GM19043 (cell line): Measurements from ENCODE around the gene IQCM.

Source experiments
- ATAC-seq: cut with Tn5 transposase; IDR thresholded peaks from one replicate; pipeline ENCODE4 v1.9.1; 2021; ENCODE audit warnings: low read depth; ENCODE audit not compliant: unreplicated experiment

IQCM gene

DNA sequence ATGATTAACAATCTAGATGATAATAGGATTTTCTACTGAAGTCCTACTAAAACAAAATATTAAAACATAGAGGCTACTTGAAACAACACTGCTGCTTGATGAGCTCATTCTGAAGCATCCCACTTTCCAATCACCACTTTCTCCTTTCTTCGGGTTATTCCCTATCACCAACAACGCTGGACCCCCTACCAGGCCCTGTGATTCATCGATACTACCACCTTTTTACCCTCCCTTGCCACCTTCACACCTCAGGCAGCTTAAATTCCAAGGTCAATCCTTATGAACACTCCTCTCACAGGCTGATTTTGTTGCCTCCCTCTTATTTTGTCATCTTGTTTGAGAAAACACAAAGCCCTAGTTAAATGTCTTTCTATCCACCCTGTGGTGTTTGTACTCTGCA, 102.6 kb downstream of the IQCM start:
- ATAC-seq, result no peak

DNA sequence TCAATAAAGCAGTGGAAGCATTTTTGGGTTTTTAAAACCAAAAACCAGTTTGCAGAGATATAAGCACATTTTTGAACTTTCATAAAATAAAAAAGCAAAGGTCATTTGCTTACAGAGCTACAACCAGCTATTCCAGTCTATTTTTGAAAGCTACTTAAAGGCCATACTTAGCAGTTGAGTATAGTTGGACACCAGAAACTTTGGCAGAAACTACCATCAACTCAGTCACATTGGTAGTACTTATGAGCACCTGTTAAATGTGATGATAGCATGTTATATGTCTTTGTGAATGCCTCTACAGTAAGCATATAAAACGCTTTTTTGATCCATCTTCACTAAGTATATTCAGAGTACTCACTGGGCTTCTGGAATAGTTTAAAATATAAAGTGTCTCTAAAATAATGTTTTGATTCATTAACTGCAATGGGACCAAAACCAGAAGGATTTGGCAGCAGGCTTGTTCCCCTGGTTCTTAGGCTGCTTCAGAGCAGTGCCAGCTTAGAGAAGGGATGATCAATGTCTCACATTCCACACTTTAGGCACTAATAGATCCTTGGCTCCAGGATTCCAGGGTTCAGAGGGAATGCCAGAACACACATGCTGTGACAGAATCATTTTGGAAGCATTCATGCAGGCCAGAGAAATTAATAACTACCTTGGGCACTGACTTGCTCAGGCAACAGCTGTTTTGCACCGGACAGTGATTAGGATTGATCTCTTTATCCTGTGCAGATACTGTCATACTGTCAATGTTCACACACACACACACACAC, 103.9 kb downstream of the IQCM start:
- no peak for ATAC-seq

DNA sequence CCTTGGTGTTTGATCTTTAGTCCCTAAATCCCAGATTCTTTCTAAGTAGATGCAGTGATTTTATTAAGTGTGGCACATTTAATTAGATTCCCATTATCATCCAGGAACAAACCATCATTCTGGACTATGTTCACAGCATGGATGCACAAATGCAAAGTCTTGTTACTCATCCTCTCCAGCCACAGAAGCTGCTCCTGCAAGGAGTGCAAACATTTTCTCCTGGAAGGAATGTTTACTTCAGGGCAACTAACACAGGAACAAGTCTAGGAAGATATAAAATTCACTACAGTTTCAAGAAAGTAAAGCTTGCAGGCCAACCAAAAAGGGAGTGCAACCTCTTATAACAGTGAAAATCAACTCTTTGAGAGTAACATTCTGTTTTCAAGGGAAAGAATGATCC, 106.0 kb downstream of the IQCM start:
- no peak for ATAC-seq

DNA sequence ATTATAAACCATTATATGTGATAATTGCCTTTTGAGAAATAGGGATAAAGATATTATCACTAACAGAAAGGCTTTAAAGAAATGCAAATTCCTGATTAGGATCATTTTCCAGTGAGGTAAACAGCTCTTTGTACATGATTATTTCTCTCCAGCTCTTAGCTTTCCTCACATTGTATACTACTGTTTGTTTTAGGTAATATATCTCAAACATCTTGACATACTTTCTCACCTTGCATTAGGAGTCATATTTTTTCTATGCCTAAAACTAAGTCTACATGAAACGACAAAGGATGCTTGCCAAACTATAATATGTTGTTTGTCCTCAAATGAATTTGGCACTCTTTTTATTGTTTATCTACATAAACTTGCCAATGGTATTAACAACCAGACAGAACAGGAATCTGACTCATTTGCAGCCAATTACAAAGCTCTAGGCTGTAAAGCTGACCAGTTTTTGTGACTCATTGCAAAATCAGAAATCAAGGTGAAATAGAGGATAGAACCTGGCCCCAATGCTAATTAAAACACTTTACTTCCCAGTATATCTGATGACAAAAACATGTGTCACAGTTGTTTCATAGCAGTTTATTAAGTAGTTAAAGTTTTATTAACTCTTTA, 107.0 kb downstream of the IQCM start:
- no peak for ATAC-seq

DNA sequence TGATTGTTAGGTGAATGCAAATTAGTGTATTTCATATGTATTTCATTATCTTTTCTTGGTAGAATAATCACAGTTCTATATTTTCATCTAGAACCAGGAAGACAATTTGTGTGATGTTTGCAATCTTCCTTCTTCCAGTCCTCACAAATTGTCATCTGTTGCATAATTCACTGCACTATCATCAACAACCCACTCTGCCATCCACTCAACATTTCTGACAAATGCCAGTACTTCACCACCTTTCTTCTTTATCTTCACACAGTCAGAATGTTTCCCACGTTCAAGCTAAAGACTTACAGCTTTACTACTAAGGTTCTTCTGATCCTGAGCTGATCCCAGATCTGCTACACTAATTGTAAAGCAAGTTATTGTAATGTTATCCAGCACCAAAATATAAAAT, 107.8 kb downstream of the IQCM start:
- ATAC-seq, result no peak

DNA sequence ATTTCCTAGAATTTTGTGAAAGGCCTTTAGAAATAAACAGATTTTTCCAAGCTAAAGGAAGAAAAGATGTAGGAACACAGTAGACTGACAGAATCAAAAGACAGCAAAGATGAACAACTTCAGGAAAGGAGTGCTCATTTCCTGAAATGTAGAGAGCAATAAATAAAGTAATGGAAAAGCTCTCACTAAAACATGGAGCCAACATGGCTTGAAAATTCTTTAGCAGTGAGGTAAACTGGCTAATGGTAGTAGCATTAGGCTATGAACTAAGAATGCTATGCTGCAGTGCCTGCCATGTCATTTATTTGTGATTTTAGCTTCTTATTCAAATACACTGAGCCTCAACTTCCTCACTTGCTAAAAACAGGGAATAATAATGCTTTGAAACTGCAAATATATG, 108.7 kb downstream of the IQCM start:
- ATAC-seq, result no peak

DNA sequence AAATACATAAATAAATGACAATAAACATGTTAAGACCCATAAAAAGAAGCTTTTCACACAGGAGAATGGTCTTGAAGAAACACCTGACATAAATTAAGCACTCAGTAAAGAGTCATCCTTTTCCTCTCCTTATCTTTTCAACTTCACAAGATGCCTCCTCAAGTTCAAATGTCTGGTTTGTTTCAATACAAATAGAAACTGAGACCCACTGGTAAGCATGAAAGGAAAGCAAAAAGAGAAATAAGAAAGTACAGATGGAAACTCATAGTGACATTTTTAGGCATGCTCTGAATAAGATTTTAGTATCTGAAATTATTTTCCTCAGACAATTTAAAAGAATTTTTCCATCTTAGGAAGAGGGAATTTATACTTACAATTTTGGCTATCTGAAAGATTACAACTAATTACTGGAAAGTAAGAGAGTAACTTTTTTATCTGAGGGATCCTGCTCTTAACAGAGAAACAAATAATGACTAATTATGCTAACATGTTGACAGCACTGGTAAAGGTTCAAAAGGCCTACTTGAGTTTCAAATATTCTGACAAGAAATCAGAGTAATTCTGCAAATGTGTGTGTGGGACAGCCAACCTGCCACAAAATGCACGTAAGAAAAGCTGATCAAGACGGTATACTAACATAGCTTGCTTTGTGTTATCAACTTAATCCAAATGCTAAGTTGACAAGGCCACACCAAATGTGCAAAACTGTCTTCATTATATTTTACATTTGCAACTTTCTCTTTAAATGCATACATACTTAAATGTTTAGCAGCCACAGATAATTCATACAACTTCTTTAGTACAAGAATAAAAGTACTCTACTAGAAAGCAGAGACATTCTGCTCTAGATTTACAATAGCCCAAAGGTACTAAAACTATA, 113.0 kb downstream of the IQCM start:
- ATAC-seq, result no peak

DNA sequence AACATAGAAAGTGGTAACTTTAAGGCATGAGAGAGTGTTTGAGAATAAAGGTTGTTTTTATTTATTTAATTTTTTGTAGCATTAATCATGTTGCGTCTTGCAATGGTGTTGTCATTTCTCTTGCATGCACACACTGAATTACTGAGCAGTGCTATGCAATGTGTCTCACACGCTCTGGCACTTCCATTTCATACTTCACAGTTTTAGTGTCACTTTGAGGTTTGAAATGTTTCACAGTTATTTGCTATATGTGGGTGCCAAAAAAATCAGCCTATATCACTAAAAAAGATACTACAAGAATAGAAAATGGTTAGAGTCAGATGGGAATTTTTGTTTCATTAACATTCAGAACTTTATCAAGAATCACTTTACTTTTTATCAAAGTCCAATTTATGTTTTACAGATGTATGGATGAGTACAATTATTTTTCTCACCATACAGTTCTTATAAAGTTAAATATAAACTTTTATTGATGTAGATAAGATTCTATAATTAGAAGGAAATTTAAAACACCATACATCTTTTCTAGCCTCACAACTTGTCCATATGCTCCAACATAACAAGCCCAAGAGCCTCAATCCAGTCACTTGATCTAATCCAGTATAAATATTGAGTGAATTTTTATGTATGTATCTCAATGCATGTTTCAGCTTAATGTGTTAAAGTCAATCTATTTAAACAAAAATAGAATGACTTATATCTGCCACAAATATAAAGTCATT, 114.0 kb downstream of the IQCM start:
- no peak for ATAC-seq

DNA sequence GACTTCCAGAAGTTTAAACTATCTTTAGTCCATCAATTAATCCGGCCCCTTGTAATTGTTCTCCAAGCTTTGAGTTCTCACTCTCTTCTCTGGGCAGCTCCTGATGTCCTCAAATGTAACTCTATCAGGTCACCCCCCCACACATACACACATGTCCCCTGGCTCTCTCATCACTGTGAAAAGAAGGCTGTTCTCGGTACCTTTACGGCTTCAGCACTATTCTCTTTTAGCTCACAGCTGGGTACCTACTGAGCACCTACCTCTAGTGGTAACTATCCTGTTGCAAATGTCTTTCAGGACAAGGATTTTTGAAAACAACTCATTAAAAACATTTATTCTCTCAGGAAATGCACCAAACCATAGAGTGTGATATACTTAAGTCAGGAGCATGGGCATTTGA, 115.4 kb downstream of the IQCM start:
- no peak for ATAC-seq

DNA sequence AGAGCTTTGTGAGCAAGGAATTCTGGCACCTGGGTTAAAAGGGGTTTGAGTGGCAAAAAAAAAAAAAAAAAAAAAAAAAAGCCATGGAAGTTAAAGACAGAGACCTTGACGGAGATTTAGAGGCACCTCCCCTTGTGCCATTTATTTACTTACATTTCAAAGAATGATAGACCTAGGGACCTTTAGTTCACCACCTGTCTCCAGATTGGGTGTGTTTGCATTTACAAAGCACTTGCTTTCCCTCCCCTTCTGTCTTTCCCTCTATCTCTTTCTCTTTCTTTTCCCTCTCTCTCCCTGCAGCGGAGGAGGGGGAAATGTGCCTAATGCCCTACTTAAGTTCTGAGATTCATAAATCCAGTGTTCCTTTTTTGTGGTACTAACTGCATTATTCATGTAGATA, 116.0 kb downstream of the IQCM start:
- ATAC-seq, result no peak

DNA sequence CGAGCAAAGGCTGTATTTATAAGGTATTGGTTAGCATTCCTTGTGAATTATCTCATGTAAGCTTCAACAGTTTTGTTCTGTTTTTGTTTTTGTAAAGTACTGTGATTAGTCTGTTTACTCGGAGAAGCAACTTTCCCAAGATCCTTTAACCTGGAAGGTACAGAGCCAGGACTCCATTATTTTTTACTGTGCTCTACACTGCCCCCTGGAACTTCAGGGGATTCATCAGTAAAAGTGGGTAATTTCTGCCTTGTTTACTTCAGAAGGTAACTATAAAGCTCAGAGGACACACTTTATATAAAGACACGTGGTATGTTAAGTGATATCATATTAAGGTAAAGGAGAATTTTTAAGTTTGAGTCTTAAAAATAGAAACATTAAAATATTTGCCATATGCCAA, 124.9 kb downstream of the IQCM start:
- ATAC-seq, result no peak

DNA sequence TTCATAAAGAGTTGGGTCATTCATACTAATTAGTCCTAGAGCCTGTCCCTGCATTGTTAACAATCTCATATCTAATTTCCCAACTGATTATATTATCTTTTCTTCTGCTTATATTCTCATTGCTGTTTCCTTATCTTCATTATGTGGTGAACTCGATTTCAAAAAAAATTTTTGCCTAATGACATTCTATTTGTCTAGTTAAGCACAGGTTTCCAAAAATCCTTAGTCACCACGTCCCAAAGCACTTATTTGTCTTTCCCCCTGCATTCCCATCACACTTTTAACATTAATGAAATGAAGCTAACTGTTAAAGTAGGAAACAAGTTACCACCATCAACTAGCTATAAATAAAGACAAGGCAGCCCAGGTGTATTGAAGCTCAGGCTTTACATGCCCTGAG, 131.1 kb downstream of the IQCM start:
- no peak for ATAC-seq

DNA sequence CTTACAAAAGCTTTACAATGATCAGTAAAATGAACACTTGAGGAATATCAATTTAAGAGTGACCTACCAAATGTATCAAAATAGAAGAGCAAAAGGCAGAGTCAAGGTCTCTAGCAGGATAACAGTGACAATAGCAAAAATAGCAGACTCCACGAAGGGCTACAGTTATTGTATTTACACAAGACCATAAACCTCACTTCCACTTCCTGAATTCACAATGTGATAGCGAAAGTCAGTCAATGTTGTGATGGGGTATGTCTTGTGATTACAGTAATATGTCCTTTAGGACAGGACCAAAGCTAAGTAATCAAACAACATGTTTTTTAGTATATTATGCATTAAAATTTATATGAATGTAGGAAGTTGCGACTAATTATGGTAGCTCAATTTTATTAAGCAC, 139.6 kb downstream of the IQCM start:
- ATAC-seq, result peak; percentile 94

DNA sequence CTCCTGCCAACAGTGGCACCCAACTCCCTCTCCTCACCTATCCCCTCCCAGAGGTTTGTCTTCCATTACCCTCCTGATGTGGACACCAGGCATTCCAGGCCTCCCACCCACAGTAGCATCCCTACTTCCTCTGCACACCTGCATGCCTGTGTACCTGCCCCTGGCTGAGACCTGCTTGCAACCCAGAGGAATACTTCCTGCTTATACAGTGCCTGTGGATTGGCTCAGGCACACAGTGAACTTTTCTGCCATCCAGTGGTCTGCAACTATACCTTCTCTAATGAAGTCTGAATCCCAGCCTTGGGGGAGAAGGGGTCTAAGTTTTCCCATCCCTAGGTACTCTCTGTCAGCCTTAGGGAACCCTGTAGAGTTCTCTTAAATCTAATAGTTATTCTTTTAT, 169.9 kb downstream of the IQCM start:
- no peak for ATAC-seq

DNA sequence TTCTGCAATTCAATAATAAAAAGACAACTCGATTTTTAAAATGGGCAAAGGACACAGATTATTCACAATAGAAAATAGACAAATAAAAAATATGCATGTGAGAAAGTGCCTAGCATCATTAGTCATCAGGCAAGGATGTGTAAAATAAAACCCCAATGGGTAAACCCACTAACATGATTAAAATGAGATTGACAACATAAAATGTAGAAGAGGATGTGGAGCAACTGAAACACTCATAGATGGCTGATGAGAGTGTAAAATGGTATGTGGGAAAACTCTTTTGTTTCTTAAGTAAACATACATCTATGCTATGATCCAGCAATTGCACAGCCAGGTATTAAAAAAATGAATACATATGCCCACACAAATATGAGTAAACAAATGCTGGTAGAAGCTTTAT, 177.6 kb downstream of the IQCM start:
- no peak for ATAC-seq

DNA sequence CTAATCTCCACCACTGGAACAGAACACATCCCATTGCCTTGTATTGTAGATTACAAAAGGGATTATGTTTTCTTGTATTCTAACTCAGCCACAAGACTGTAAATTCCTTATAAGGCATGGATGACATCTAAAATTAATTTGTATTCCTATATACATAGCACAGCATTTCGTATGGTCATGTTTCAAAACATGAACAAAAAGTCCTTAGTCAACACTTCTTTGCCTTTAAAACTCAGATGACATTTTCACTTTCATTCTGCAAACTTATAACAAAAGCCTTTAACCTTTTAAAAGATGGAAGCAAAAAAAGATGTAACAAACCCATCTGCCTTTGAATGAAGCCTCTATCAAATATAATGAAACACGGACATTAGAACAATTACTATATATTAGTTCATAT, 181.3 kb downstream of the IQCM start:
- no peak for ATAC-seq

DNA sequence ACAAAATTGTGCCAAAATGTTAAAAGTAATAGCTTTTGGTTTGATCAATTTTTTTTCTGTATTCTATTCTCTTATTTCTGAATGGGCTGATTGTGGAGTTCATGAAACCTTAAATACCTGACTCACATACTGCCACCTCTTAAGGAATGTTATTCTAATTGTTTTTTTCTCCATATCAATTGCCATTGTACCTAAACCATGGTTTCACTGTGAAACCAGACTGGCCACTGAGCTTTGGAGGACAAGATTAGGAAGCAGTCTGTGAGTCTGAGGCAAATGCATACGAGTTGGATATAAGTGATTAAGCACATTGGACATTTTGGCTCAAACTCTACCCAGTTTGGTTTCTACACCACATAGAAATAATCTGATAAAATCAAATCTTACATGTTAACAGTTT, 184.0 kb downstream of the IQCM start:
- no peak for ATAC-seq

DNA sequence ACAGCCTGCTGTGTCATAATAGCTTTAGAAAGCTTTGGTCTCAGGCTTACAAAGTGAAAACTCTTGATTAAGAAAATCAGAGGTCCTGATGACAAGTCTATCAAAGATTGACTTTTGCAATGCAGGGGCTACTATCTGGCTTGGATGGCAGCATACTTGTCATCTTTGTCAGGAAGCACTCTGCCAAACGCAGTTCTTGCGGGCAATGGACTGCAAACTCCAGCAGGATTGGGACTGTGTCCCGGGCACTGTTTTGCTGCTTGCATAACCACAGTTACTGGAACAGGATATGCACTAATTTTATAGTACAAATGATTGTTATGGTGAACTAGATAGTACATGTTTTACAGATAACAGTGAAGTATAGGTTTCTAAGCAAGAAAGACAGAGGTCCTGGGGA, 185.6 kb downstream of the IQCM start:
- no peak for ATAC-seq

DNA sequence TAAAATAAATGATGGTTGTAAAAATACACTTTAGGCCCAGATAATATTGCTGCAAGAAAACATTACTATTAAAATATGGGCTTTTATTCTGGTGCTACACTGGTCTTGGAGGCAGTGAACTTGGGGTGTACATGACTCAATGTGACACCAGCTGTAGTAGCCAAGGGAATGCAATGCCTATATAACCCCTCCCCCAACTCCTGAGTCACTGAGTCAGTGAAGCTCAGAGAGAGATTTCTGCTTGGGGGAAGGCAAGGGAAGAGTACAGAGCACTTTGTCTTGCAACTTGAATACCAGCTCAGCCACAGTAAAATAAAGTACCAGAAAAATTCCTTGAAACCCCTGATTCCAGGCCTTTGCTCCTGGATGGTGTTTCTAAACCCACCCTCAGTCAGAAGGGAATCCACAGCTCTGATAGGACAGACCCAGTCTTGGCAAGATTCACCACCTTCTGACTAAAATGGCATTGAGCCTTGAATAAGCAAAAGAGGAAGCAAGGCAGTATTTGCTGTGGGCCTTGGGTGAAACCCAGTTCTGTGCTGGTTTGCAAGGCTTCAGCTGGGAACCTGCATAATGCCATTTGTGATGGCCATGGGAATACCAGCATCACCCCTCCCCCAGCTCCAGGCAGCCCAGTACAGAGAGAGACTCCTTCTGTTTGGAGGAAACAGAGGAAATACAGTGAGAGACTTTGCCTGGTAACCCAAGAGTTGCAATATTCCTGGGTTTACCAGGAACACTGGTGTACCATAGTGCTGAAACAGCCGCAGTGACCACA, 209.9 kb downstream of the IQCM start:
- no peak for ATAC-seq

DNA sequence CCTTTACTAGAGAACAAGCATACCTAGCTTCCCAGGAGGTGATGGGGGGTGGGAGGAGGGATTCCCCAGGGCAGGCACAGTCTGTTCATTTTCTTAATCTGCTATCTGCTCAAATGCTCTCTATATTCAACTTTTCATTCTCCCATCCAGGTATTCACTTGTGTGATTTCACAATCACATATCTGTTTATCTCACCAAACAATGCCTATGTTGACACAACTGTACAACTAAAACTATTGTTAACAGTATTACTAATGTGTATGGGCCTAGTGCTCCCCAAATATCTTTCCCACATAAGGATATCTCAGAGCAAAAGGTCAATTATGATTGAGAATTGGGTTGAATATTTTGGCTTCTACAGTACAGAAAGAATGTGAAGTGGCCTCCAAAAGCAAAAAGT, 210.8 kb downstream of the IQCM start:
- ATAC-seq, result no peak
